H4 (cell line): Measurements from ENCODE around the gene PTAR1. TPM values are rescaled to one million over a fixed set of nuclear protein-coding genes. Genes with fewer than 3 reads are reported as not detected.
"Not testable (repeated sequence)": the region's sequence is repeated elsewhere in the genome, so short reads cannot be mapped to it uniquely, and the experiment has no call there.

Experiments used
- DNase-seq: peaks from one replicate; pipeline ENCODE4 v3.0.0-alpha.2; 2015; ENCODE audit warnings: low spot score
- total RNA-seq: library from RNA; depleted of rRNA; stranded (reverse); fragments of >200 nt; shearing (Covaris generic); gene quantifications from 2 replicates; pipeline ENCODE4 v1.2.3, GENCODE V29; 2014; rRNA removed

PTAR1 gene, protein sequence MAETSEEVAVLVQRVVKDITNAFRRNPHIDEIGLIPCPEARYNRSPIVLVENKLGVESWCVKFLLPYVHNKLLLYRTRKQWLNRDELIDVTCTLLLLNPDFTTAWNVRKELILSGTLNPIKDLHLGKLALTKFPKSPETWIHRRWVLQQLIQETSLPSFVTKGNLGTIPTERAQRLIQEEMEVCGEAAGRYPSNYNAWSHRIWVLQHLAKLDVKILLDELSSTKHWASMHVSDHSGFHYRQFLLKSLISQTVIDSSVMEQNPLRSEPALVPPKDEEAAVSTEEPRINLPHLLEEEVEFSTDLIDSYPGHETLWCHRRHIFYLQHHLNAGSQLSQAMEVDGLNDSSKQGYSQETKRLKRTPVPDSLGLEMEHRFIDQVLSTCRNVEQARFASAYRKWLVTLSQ
- total RNA-seq: 24.4 and 36.0 TPM in 2 replicates

DNA sequence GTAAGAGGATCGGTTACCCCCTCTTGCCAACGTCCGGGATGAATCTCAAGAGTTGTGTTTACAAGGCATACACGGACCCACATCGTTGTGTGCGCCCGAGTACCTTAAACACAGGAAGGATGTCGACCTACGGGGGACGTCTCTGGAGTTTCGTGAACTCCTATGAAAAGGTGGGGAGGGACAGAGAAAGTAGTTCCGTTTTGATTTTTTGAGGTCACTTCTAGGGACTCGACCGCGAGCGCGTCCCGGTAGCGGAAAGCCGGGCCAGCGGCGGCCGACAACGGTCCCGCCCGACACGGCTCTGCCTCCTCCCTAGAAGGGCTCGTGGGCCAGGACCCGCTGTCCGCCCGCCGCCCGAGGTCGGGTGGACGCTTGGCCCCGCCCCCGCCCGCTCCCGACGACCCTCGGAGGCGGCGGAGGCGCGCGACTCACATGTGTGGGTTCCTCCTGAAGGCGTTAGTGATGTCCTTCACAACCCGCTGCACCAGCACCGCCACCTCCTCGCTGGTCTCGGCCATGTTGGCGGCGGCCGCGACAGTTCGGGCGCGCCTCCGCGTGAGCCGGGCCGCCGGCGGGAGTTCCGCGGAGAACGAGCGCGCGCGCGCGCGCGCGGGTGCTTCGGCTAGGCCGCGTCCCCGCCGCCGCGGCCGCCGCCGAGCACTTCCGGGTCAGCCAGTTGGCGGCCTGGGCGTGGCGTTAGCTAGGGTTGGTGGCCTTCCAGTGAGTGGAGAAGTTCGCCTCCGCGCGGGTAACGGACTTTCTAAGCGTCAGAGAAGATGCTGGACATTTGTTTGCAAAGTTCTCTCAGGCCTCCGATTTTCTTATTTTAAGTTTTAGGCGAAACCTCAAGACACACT is at the start of gene PTAR1:
TSS of gene PTAR1 (minus strand) at position 591 of the 857 bp plus-strand sequence. CDS start at position 518, 73 bp downstream.
- DNase-seq: peak; percentile 79

GRCh38 chr9:69809304-69809863 is 49.6 kb upstream of the PTAR1 start:
- DNase-seq: no peak

DNA sequence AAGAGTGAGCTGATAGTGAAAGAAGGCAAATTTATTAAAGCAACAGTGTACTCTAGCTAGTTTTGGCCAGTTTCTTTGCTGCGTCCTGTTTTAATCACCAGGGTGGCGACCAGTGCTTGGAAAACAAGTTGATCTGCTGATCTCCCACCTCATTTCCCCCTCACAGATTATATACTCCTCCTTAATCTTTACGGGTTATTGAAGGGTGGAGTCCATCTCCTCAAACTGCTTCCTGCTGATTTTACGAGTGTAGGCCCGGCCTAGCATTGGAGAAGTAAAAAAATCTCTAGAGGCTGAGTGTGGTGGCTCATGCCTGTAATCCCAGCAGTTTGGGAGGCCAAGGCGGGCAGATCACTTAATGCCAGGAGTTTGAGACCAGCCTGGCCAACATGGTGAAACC is 46.8 kb upstream of the PTAR1 start:
- DNase-seq: no peak

DNA sequence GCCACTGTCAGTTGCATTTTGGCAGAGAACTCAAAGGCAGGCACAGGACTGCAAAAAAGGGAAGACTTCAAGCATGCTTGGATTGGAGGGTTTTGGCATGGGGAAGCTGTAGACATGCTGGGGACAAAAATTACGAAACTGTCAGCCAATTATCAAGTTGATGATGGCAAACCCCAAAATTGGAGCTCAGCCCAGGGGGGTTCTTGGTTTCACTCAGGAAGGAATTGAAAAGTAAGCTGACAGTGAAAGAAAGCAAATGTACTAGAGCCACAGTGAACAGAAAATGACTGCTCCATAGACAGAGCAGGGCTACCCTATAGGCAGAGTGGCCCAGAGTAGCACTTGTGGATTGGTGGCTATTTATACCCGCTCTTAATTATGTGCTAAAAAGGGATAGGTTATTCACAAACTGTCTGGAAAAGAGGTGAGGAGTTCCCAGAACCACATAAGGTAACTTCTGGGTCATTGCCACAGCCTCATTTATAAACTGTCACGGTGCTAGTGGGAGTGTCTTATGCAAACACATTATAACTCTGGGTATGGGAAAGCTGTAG is 46.2 kb upstream of the PTAR1 start:
- no peak for DNase-seq

- DNase-seq: no peak
Observed at GRCh38 chr9:69801989-69802388, 42.2 kb upstream of the PTAR1 start.

DNA sequence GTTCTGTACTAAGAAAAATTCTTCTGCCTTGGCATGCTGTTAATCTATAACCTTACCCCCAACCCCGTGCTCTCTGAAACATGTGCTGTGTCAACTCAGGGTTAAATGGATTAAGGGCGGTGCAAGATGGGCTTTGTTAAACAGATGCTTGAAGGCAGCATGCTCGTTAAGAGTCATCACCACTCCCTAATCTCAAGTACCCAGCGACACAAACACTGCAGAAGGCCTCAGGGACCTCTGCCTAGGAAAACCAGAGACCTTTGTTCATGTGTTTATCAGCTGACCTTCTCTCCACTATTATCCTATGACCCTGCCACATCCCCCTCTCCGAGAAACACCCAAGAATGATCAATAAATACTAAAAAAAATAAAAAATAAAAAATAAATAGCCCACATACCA is 40.2 kb upstream of the PTAR1 start:
- DNase-seq: not testable (repeated sequence)

DNA sequence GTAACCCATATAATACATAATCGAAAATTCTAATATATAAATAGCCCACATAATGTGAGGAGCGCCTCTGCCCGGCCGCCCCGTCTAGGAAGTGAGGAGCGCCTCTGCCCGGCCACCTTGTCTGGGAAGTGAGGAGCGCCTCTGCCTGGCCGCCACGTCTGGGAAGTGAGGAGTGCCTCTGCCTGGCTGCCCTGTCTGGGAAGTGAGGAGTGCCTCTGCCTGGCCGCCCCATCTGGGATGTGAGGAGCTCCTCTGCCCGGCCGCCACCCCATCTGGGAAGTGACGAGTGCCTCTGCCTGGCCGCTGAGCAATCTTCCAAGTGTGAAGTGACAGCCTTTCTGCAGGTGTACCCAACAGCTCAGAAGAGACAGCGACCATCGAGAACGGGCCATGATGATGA is 39.7 kb upstream of the PTAR1 start:
- DNase-seq: not testable (repeated sequence)

GRCh38 chr9:69798744-69799143 is 38.9 kb upstream of the PTAR1 start:
- peak; percentile 18 for DNase-seq

DNA sequence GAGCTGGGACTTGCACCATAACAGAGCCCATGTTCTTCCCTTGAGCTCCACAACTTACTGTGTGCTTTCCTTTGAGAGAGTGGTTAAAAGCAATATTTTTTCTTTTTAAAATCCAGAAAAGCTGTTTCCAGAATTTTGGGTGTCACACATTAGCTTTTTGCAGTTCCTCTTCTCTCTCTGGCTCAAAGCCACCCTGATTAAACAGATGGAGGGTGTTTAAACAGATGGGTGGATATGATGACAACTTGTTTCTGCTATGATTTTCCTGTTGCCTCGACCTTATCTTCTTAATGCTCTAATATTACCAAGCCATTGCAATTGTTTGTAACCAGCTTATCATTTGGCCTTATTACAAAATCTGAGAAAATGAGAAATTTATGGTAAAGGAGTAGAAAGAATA is 37.9 kb upstream of the PTAR1 start:
- no peak for DNase-seq

DNA sequence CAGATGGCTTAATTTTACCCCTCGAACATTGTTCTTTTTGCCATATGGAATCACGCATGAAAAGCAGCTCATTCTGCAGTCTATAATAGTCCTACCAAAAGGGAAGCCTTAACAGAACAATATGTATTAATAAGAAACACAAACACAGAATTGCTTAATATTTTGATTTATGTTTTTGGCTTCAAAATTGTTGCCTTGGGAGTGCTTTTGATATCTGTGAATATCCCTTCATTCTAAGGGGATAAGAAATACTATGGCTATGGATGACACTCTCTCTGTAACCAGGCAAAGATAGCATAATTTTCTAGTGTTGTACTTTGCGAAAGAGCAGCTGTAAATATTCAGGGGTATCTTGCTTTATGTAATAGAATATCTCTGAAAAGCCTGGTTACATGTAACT is 34.5 kb upstream of the PTAR1 start:
- no peak for DNase-seq

DNA sequence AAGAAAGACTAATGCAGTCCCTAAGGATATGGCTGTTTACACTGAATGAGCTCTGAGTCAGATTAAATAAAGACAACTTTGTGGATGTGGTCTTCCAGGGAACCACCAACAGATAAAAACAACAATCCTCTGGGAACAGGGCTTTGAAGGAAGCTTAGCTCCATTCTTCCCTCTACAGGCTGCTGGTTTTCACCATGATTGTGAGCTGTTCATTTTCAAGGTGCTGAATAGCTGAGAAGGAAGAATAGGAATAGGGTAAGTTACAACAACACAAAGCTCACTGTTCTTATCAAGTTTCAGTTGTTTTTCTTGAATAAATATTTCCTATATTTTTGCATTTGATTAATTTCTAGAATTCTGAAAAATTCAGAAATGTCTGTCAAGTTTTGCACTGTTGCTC is 25.9 kb upstream of the PTAR1 start:
- peak; percentile 34 for DNase-seq

DNA sequence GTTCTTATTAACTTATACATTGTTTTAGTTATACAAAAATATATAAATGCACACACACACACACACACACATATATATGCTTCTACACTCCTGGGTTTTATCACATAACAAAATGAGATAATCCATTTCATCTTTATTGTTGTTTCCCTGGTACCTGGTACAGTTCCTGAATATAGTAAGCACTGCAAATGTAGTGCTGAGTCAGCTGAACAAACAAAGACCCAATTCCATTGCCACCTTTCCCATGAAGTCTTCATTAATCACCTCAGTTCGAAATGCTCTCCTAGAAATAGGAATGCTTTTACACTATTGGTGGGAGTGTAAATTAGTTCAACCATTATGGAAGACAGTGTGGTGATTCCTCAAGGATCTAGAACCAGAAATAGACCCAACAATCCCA is 13.4 kb upstream of the PTAR1 start:
- DNase-seq: no peak

DNA sequence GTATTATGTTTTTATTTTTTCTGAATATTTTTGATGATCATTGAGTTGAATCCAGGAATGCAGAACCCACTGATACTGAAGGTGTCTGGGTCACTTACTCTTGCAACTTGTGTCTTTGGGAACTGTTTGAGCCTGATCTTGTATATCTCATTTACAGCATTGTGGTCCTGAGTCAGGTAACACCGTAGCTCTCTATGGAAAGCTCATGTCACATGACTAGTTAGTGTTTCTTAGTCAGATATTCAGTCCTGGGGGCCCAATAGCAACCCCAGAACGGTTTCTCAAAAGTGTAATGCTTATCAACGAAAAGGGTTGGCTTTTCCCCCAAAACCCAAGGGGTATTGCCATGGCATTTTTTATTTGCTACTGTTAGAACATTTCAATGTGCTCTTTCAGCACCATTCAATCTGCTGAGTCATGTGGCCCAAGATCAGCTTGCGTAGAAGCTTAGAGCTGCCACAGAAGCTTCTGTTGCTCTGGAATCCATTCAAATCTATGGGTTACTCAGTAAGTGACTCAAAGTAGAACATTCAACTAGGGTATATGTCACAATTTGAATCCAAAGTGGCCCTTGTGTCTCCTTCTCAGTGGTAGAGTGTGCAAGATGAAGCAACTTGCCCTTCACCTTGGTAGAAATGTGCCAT is 12.1 kb upstream of the PTAR1 start:
- DNase-seq: no peak

- DNase-seq: no peak
Observed at GRCh38 chr9:69768716-69769115, 8.9 kb upstream of the PTAR1 start.

GRCh38 chr9:69768101-69768500 is 8.3 kb upstream of the PTAR1 start:
- no peak for DNase-seq

- DNase-seq: not testable (repeated sequence)
Observed at GRCh38 chr9:69763862-69764261, 4.1 kb upstream of the PTAR1 start.

DNA sequence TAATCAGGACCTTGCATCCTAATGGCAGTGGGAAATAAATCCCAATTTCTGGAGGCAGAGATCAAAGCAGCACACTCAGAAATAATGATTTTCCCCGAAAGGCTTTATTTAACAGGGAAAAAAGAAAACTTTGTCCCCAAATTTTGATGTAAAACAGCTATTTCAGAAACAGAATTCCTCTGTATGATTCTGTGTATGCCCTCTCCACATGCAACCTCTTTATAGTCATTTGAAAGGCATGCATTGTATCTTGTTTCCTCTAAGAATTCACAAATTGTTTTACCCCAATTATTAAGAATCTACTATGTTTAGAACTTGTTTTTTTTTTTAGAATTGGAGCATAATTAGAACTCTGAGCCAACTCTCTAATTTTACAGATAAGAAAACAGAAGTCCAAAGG is 2.7 kb upstream of the PTAR1 start:
- DNase-seq: no peak

- DNase-seq: no peak
Observed at GRCh38 chr9:69760278-69760610, 433 bp upstream of the PTAR1 start.

DNA sequence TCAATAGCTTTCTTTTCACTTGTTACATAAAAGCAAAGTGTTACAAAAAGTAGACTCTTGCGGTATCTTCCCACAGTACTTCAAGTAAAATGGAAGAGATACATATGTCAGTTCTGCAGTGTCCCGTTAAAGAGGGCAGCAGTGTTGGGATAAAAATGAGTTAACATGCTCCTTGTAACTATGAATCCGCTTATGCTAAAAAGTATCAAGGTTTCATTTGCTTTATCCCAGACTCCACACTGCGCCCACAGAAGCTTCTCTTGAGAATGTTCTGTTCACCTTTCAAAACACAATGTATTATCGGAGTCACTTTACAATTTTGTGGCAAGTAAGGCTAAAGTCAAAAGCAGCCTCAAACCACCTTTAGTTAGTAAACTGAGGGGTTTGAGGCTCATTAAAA is 790 bp downstream of the PTAR1 start:
- no peak for DNase-seq

DNA sequence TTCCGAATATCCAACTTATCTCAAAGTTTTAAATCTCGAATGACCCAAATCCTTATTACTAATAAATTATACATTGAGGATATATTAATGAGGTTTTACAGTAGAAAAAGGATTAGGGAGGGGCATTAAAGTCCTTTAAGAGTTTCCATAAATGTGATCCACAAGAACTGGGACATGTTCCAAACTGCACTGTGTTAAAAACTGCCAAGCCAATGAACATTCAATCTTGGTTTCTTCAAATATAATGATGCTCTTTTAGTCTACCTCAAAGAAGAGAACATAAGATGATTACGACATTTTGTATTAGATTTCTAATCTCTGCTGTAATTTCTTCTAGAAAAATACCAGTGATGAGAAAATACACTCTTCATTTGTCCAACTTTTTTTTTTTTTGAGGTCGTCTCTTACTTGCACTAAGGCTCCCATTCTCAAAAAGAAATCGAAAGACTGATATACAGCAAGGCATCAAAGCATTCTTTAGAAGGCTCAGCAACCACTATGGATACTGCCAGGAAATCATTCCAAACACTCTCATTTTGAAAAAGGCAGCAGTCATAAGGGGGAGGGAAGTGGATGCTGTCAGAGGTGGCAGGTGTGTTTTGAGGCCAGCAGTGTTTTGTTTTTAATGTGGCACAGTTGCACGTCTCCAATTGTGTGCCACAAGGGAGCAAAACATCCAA is 1.7 kb downstream of the PTAR1 start:
- DNase-seq: no peak

- DNase-seq: no peak
Observed at GRCh38 chr9:69755205-69755604, 4.6 kb downstream of the PTAR1 start.
